Stimulated activated CD4-positive, alpha-beta T cell treated with anti-CD3 and anti-CD28 coated beads, Interleukin-15, amount 100 ng/mL, for 24 hours (primary cell): ENCODE data around the gene CCDC85A.

ENCODE experiments used
- DNase-seq: peaks from one replicate; pipeline ENCODE4 v3.0.0-alpha.2; 2020

CCDC85A gene

DNA sequence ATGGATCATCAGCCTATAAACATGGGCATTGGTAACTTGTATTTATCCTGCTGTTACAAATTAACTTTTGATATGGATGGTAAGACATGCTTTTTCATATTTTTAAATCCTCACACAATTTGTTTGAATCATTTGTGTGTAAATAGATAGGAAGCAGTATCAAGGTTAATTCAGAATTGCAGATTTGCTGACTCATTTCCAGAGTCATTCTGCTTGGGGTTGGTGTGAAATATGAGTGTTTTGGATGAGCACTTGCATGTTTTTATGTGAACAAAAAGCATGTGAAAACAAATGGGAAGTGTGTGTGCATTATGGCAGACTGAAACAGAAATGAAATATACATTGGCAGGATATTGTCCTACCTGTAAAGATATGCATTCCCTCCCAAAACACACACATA lies 11.8 kb downstream of the CCDC85A start:
- no peak for DNase-seq

DNA sequence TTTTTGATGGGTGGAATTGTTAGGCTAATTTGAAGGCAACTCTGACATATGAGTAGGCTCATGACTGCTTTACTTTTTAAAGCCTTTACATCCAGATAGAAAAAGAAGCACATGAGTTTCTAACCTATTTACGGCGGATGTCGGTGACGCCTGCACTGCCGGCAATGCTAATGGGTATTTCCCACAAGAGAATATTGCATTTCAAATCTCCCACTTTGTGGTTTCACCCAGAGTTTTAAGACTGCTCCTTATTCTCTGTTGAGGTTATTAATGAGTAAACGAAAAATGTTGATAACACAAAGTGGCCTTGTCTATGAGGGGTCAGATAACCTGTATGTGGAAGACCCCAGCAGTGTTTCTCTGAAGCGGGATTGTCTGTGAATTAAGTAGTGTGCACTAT lies 14.0 kb downstream of the CCDC85A start:
- no peak for DNase-seq

DNA sequence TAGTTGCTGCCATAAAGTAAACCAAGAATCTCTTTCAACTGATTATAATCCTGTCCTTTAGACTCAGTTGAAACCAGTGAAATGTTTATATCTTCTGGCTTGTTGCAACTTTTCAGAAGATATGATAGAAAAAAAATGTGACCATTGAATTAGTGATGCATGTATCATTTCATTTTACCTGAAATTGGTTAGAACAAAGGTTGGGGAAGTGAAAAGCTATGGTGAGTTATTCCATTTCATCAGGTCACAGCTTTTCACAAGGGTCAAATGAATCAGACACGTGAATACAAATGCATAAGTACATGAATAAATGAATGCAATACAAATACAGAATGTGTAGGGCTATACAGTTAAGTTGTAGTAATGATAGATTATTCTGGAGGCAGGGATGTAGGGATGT lies 15.1 kb downstream of the CCDC85A start:
- DNase-seq: no peak

DNA sequence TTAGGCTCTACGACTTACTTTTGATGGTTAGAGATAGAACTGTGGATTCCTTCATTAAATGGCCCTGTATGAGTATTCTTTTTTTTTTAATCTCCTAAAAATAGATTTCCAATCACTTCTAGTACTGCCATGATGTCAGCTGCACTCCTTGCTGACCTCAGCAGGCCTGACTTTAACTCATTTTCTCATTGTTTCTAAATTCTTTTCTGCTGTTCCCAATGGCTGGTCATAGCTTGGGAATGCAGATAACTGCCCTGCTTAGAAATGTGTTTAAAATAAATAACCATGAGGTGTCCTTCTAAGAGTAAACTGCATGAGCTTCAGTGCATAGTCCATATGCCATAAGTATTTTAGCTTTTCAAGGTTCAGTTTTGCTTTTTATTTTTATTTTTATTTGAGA lies 15.7 kb downstream of the CCDC85A start:
- no peak for DNase-seq

DNA sequence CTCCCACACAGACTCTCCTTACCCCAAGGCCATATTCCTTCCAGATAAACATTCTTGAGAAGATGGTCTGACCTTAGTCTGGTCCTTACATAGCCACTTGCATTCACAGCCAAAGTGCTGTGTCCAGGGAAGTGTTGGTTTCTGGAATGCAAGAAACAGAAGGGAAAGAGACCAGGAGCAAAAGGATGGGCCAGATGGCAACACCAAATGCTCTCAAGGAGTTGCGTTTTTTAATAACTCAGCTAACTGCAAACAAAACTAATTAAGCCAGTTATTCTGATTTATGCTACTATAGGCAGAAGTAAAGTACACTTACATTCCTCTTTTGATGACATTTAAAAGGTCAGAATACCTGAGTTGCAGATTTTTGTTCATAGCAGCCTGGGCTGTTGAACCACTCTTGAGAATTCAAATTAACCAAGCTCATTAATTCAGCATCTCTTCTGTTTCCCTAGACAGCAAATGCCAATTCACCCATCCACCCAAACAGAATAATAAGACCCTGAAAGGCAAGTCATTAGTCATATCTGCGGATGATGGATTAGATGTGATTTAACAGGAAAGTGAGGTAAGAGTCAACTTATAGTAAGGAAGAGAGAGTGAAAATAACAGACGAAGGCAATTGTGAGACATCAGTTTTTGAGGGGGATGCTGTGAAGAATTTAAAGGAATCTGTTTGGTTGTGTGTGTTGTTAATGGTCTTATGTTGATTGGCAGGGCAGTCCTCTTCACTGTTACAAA lies 18.8 kb downstream of the CCDC85A start:
- DNase-seq: no peak

DNA sequence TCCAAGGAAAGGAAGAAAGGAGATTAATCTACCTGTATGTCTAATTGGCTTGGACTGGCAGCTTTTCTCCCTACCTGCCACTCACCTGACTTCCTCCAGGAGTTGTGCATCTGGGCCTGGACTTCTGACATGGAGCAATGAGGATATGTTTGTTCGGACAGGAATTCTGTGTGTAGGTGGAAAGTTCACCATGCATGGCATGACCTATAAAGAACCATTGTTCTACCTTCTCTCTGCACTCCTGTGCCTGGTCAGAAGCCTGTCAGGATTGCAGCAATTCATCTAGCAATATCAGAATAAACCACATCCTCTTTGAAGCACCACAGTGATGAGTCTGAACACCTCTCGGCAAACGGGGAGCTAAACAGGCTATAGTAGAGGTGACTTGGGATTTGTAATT lies 20.8 kb downstream of the CCDC85A start:
- no peak for DNase-seq

DNA sequence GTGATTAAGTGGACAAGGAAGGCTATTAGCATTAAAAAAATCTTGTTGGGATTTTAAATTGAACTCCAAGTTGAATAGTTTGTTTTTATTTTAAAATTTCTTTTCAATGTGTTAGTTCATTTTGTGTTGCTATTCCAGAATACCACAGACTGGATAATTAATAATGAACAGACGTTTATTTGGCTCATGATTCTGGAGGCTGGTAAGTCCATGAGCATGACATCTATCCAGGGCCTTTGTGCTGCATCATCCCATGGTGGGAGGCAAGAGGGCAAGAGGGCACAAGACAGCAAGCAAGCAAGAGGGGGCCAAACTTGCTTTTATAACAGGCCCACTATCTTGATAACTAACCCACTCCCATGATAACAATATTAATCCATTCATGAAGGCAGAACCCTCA lies 22.5 kb downstream of the CCDC85A start:
- DNase-seq: no peak

DNA sequence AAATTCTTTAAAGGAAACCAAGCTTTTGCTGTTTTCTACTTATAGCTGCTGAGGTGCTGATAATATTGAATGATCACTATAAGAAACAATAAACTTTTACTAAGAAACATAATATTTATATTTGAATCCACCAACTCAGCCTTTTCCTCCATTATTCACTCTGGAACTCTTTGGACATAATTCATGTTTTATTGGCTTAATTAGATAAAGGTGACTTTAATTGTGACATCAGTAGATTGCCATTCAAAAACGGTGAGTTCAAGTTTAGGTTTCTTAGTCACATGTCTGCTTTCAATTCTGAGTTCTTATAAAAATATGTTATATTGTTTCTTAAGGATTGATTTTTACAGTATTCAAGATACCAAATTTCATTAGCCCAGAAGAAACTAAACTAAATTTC lies 24.0 kb downstream of the CCDC85A start:
- no peak for DNase-seq

DNA sequence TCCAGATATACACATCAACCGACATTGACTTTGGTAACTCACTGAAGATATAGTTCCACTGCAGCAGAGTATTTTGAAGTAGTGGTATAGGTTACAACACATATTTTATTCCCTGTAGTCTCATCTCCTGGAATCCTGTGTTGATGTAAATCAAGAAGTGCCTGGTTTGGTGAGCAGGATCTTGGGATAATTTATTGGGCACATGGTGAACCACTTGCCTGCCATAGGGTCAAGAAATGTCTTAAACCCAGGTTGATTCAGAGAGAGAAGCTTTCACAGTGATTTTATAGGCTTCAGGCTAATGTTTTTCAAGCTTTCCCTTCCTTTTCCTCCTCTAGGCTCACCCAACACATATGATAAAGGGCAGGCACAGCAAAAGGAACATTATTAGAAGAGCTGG lies 24.6 kb downstream of the CCDC85A start:
- no peak for DNase-seq

DNA sequence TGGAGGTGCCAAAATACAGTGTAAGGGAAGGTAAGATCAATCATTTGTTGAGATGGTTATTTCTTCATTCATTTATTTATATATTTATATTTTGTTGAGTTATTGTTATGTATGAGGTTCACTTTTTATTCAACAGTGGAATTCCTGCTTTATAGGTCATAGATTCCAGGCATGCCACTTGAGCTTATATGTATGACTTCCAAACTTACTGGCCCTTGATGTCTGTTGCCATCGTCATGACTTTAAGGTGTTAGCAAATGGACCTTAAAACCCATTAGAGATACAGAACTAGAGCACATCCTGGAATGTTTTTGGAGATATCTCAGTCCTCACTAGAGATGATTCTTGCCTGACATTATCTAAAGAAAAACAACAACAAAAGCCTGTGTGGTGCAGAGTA lies 25.9 kb downstream of the CCDC85A start:
- no peak for DNase-seq

DNA sequence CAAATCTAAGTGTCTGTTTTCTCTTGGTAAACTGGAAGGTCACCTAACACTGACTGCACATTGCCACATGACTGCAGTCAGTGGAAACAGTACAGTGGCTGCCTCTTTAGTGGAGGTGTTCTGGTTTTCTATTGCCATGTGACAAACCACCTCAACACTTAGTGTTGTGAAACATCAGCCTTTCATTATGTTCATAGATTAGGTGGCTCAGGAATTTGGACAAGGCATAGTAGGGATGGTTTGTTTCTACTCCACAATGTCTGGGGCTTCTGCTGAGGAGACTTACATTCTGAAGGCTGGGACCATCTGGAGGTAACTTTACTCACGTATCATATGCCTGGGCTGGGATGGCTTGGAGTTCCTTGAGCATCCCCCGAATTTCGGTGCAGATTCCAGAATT lies 26.5 kb downstream of the CCDC85A start:
- no peak for DNase-seq

DNA sequence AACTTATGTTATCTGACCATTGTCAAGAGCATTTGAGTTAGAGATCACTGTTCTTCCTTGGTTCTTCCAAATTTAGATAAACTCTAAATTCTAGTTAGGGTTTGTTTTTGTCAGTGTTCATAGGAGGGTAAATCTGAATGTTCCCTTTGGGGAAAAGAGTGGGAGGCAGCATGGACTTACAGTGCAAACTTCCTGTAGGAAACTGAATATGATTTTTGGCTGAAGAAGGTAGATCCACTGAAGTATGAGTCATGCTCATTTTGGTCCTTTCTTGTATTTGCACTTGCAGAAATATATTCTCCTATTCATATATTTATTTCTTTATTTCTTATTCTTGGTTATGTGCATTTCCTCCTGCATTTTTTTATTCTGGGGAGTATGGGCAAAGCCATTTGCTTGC lies 27.3 kb downstream of the CCDC85A start:
- DNase-seq: no peak

DNA sequence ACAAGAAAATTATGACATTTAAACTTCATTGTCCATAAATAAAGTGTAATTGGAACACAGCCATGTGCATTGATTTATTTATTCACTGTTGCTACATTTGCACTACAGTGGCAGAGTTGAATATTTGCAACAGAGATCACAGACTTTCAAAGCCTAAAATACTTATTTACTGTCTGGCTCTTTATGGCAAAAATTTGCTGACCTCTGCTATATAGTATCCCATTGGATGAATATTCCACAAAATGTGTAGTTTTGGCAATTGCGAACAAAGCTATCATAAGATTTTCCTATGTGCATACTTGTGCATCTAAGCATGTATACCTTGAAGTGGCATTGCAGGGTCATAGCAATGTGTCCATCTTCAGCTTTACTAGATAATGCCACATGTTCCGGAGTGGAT lies 32.1 kb downstream of the CCDC85A start:
- DNase-seq: no peak

DNA sequence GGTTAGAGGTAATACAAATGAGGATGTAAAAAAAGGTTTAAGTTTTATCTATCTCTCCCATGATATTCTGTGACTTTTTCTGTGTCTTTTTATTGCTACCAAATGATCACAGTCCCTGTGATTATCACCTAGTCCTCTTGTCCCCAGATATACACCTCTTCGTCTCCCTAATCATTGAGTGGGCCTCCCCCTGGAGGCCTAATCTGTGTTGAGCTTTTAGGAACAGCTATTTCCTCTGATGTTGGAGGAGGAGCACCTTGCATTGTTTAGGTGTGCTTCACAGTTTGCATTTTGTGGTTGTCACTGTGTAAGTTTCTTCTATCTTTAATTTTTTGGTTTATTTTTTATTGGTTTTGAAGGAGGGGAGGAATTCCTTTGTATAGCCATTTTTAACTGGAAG lies 33.3 kb downstream of the CCDC85A start:
- no peak for DNase-seq

DNA sequence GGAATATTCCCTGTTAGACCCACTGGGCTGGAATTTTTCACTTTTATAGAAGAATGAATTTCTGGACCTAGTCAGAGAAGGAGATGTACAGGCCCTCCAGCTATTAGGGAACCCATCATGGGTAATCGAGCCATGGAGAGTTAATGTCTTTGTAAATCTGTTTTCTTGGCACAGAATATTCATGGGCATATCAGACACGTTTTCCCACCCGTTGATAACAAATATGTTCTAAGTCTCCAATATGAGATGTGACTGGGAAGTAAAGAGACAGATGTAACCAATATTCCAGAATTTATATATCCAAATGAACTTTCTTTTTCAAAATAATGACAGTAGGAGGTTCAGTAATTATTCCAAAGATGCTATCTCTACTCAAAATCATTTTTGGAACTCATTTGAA lies 38.7 kb downstream of the CCDC85A start:
- DNase-seq: no peak

DNA sequence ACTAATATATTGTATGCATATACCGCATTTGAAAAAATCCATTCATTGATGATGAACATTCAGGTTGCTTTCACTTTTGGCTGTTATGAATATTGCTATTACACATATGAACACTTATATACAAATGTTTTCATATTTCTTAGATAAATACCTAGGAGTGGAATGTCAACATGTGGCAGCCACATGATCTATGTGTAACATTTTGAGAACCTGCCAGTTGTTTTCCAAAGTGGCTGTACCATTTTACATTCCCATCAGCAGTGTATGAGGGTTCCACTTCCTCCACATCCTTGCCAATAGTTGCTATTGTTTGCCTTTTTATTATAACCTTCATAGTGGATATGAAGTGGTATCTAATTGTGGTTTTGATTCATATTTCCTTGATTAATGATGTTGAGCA lies 40.5 kb downstream of the CCDC85A start:
- no peak for DNase-seq

DNA sequence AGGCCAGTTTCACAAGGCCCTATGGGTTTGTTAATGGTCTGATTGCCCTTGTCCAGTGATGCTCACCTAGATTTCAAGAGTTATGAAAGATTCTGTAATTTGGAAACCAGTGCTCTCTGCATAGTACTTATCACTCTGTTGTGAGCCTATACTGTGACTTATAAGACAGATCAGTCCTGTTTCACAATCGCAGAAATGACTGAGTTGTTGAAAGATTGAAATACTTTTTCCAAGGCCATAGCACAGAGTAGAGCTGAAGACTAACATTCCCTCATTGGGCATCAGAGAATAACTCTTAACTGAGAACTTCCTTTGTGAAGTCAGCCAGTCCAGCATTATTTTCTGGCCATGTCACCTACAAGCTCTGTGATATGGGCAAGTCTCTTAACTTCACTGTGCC lies 44.0 kb downstream of the CCDC85A start:
- no peak for DNase-seq

DNA sequence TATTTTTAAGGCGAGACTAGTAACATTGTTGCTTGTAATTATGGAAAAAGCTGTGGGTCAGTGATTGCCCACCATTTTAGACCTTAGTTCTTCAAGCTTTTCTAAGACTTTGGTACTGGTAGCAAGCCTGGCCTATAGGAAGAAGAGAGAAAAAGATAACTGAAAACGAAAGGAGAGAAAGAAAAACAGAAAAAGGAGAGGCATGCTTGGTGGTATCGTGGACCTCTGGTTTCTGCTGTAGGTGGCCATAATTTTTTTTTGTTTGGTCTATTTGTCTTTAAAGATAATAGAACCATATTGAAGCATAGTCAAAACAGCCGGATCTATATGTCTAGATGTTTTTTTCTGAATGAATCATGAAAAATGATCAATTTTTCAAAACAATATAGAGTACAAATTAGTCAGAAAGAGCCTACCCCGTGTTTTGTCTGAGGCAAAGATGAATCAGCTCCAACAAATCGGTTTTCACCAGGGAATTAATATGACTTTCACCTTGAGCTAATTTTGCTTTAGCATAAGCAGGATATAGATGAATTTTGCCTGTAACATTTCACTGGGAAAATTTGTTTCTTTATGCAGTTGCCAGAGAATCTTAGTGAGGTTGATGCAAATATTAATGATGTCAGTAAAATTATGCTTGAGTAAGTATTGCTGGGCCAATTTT lies 45.7 kb downstream of the CCDC85A start:
- DNase-seq: no peak

DNA sequence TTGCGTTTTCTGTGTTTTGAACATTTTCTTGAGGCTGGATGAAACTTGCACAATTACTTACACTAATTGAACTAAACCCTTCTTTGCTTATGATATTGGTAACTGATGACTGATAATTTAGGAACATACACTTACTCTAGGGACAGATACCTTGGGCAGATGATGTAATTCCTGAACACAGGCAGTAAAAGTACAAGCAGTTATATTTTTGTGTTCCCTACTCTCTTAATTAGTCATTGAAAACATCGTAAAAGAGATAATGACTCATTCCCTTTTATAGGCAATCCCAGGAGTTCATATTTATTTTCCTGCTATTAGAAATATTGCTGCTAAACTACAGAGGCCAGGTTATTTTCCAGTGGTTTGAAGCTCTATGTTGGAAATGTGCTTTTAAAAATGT lies 46.4 kb downstream of the CCDC85A start:
- DNase-seq: no peak

DNA sequence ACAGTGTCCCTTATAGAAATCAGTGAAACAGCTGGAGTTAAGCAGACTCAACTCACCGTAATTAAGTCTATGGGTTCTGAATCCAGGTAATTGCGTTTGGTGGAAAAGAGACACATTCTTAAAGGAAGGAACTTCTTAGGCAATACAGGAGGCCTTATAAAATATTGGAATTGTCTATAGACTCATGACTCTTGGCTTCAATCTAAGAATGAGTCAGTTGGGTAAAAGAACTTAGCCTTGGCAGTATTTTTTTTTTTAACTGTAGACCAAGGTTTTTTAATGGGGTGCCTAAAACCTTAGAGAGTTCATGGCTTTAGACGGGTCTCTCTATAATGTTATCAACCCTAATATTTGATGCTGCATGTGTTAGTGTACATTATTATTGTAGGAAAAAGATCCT lies 47.6 kb downstream of the CCDC85A start:
- no peak for DNase-seq

DNA sequence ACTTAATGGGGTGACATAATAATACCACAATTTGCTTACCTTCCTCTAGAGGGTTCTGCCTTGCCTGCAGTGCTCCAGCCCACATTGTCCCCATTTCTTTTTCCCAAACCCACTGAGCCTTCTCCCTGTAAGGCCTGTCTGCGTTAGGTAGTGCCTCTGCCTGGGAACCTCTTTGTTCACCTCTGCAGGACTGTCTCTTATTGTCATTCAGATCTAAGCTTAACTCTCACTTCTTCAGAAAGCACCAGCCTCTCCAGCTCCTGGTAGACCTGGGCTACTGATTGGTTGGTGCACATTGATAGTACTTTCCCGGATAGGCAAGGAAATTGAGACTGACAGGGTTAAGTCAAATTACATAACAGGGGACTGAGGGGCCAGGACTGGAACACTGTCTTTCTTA lies 49.1 kb downstream of the CCDC85A start:
- no peak for DNase-seq

DNA sequence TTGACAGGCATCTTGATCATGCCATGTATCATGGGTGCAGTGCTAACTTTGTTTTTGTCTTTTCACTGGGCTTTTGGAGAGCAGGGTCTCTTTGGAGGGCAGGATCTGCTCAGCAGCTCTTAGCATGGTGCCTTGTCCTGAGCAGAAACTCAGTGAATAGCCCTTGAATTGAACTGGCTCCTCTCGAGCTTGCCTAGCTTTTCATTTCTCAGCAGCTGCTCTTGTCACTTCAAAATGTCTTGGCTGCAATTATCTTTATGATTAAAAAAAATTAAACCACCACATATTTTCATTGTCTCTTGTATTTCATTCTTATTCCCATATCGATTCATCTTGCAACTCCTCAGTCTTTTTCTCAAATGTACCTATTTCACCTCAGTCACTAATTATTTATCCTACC lies 50.5 kb downstream of the CCDC85A start:
- no peak for DNase-seq

DNA sequence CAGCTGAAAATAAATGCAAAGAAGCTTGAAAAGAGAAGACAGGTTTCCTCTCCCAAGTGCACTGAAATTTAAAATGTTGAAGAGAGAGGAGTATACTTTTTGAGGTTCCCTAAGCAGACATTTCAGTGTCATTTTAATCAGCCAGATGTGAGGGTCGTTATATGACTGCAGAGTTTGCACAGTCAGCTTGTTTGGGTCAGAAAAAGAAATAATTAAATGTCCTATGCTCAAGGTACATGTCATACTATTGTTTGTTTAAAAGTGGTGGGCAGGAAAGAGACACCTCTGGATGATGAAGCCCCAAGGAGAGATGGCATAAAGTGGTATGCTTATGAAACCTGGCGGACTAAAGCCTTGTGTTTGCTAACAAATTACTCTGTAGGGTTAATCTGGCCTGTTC lies 55.2 kb downstream of the CCDC85A start:
- no peak for DNase-seq

DNA sequence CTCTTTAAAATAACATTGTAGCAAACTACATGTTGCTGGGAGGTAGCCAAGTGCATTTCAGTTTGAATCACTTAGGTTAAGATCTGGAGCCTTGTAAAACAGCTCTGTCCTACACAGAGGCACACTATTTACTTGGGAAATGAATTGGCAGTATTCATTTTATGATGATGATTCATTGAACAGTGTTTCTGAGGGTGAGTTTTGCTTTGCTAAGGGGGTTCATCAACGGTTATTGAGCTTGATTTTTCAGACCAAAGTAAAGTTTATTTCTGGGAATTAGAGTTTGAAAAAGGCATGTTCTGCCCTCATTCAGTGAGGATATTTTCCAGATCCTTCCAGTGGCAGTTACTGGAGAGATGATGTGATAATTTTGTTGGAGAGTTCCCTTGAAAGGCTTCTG lies 55.6 kb downstream of the CCDC85A start:
- DNase-seq: no peak

DNA sequence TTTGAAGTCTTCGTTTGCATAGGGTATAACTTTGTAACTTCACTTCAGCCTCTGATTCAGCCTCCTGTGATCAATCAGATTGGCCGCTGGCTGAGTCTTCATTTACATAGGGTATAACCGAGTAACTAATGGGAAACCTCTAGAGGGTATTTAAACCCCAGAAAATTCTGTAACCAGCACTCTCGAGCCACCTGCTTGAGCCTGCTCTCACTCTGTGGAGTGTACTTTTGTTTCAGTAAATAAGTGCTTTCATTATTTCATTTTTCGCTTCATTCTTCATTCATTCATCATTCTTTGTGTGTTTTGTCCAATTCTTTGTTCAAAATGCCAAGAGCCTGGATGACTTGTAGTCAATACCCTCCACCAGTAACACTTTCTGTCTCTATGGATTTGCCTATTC lies 56.4 kb downstream of the CCDC85A start:
- no peak for DNase-seq
